CD14-positive monocyte (primary cell): ENCODE measurements around the gene CHPF. TPM values are rescaled to one million over a fixed set of nuclear protein-coding genes. Genes with fewer than 3 reads are reported as not detected.

Source experiments
- DNase-seq, 3 donors: peaks; one replicate each; pipeline ENCODE4 v3.0.0-alpha.2; 2011 to 2022
- H2AFZ ChIP-seq: 2 replicates; pipeline ENCODE4 v1.6.0; 2012; ENCODE audit warnings: mild to moderate bottlenecking, low read depth, low read length, inconsistent platforms; ENCODE audit not compliant: insufficient read depth, poor library complexity, severe bottlenecking
- H3K27ac ChIP-seq, 2 donors: 1 replicate in 1 of 2; 2 replicates in 1 of 2; pipeline ENCODE4 v1.5.1; 2012 to 2013; ENCODE audit warnings: low read length in 2 of 2, control low read depth in 1 of 2, inconsistent platforms in 1 of 2, low read depth in 1 of 2, mild to moderate bottlenecking in 1 of 2
- H3K27me3 ChIP-seq, 2 donors: one replicate each; pipeline versions ENCODE4 v1.6.0 to v1.6.1; 2011 to 2013; ENCODE audit warnings: low read length in 2 of 2; ENCODE audit not compliant: control insufficient read depth in 2 of 2, insufficient read depth in 2 of 2
- H3K36me3 ChIP-seq, 2 donors: replicated peaks in 1 of 2; 1 replicate in 1 of 2; 2 replicates in 1 of 2; pipeline versions ENCODE4 v1.5.1 to v1.6.1; 2012 to 2013; ENCODE audit warnings: low read length in 2 of 2, control low read depth in 1 of 2, inconsistent platforms in 1 of 2, mild to moderate bottlenecking in 1 of 2; ENCODE audit not compliant: insufficient read depth in 2 of 2, control insufficient read depth in 1 of 2
- H3K4me1 ChIP-seq, 2 donors: 1 replicate in 1 of 2; 2 replicates in 1 of 2; pipeline versions ENCODE4 v1.5.1 to v1.6.1; 2012 to 2013; ENCODE audit warnings: low read length in 2 of 2, control low read depth in 1 of 2, inconsistent platforms in 1 of 2, mild to moderate bottlenecking in 1 of 2, moderate library complexity in 1 of 2; ENCODE audit not compliant: insufficient read depth in 2 of 2, control insufficient read depth in 1 of 2
- H3K4me2 ChIP-seq: replicated peaks from 2 replicates; pipeline ENCODE3; 2012; ENCODE audit warnings: low read length, moderate library complexity, mild to moderate bottlenecking; ENCODE audit not compliant: poor library complexity, severe bottlenecking; ENCODE audit errors: extremely low read depth
- H3K4me3 ChIP-seq, 3 experiments: fragments of 200-600 bp in 1 of 3; sonication (generic) in 1 of 3; replicated peaks in 1 of 3; 1 replicate in 2 of 3; 2 replicates in 1 of 3; pipeline ENCODE4 v1.5.1; 2011 to 2013; ENCODE audit warnings: low read length in 3 of 3, mild to moderate bottlenecking in 3 of 3, control low read depth in 2 of 3, low read depth in 2 of 3, inconsistent platforms in 1 of 3, moderate library complexity in 1 of 3
- H3K79me2 ChIP-seq: 2 replicates; pipeline ENCODE4 v1.6.0; 2012; ENCODE audit warnings: mild to moderate bottlenecking, control low read depth, inconsistent platforms, low read length, moderate library complexity; ENCODE audit not compliant: insufficient read depth
- H3K9ac ChIP-seq: 2 replicates; pipeline ENCODE4 v1.6.0; 2017; ENCODE audit warnings: low read length, mild to moderate bottlenecking; ENCODE audit not compliant: insufficient read depth, poor library complexity, severe bottlenecking
- H3K9me3 ChIP-seq, 2 donors: replicated peaks in 1 of 2; 1 replicate in 1 of 2; 2 replicates in 1 of 2; pipeline versions ENCODE4 v1.5.1 to v1.6.1; 2012 to 2013; ENCODE audit warnings: low read length in 2 of 2, control low read depth in 1 of 2; ENCODE audit not compliant: control insufficient read depth in 1 of 2, insufficient read depth in 1 of 2
- H4K20me1 ChIP-seq: 2 replicates; pipeline ENCODE4 v1.6.0; 2012; ENCODE audit warnings: mild to moderate bottlenecking, low read length, control low read depth, moderate library complexity; ENCODE audit not compliant: insufficient read depth
- H3K27ac Mint-ChIP-seq, 7 donors: one replicate each; pipeline ENCODE4 v1.8.0; 2020; ENCODE audit warnings: mild to moderate bottlenecking in 7 of 7, mixed read lengths in 7 of 7, moderate library complexity in 6 of 7, inconsistent platforms in 2 of 7
- H3K27me3 Mint-ChIP-seq, 3 donors: one replicate each; pipeline ENCODE4 v1.8.0; 2021 to 2022; ENCODE audit warnings: low read depth in 3 of 3, mild to moderate bottlenecking in 3 of 3, mixed read lengths in 3 of 3, moderate library complexity in 3 of 3, inconsistent platforms in 1 of 3
- H3K36me3 Mint-ChIP-seq, 2 donors: one replicate each; pipeline ENCODE4 v1.8.0; 2020; ENCODE audit warnings: mixed read lengths in 2 of 2, inconsistent platforms in 1 of 2, mild to moderate bottlenecking in 1 of 2
- H3K4me1 Mint-ChIP-seq: one replicate; pipeline ENCODE4 v1.8.0; 2020; ENCODE audit warnings: mild to moderate bottlenecking, mixed read lengths
- H3K4me3 Mint-ChIP-seq, 2 donors: one replicate each; pipeline ENCODE4 v1.8.0; 2020; ENCODE audit warnings: mild to moderate bottlenecking in 2 of 2, mixed read lengths in 2 of 2, moderate library complexity in 1 of 2
- H3K9me3 Mint-ChIP-seq, 7 donors: one replicate each; pipeline ENCODE4 v1.8.0; 2020 to 2022; ENCODE audit warnings: mixed read lengths in 7 of 7, mild to moderate bottlenecking in 6 of 7, moderate library complexity in 6 of 7, inconsistent platforms in 2 of 7
- CTCF ChIP-seq: fragments of 200-600 bp; IDR thresholded peaks from one replicate; pipeline ENCODE4 v1.8.0; 2022; ENCODE audit warnings: antibody characterized with exemption, mild to moderate bottlenecking
- WGBS: methylation state at CpG from one replicate; pipeline ENCODE4 v1.1.5; 2013; ENCODE audit warnings: missing lambda C conversion rate; ENCODE audit not compliant: insufficient coverage; 5-methylcytosine and 5-hydroxymethylcytosine counted together
- intact Hi-C, 2 donors: fragments of 100-400 bp; cut with micrococcal nuclease; formaldehyde crosslinking; loops; one replicate each; pipeline versions ENCODE4 v1.15.0 to v1.15.1; 2023
- polyA plus RNA-seq, 3 donors: library from polyadenylated mRNA; depleted of rRNA in 1 of 3; unstranded in 2 of 3; stranded (reverse) in 1 of 3; fragments of 300-500 nt in 2 of 3; fragments of >200 nt in 1 of 3; fragmentation: Illumina TruSeq in 2 of 3; gene quantifications; 1 replicate in 2 of 3; 2 replicates in 1 of 3; pipeline ENCODE4 v1.2.3, GENCODE V29; 2012 to 2021

The CHPF gene
- polyA plus RNA-seq, 3 donors, result 0.09 to 0.32 (median 0.09) TPM

- H3K79me2 ChIP-seq, result no peaks in the 10 kb centered on the region
- Mint-ChIP-seq H3K36me3 (peaks cover 29 to 30% of the 10 kb centered on the region in 2 donors), H3K4me1 (peaks cover 18% of the 10 kb centered on the region), H3K4me3 (peak overlapping the region; percentile 61 to 83), H3K27me3 (peaks cover 54 to 70% (median 63%) of the 10 kb centered on the region in 3 donors), H3K9me3 (peaks cover 2 to 23% (median 14%) of the 10 kb centered on the region in 7 donors), H3K27ac (peak overlapping the region in 2 of 7 donors; percentile 25 to 62)
- H4K20me1 ChIP-seq, result peaks cover 6% of the 10 kb centered on the region
- H2AFZ ChIP-seq, result no peak overlapping the region
- peaks cover 22 to 27% of the 10 kb centered on the region in 2 donors for H3K36me3 ChIP-seq
- intact Hi-C loops, result no loop called here
- peaks cover 33 to 64% of the 10 kb centered on the region in 2 donors for H3K27me3 ChIP-seq
- DNase-seq, result peak; percentile 15 to 36 (median 30)
- H3K4me3 ChIP-seq, result peak overlapping the region in 1 of 3 experiments; percentile 28
- H3K27ac ChIP-seq, result no peak overlapping the region
- H3K4me2 ChIP-seq, result peak overlapping the region; percentile 41
- H3K4me1 ChIP-seq, result no peaks in the 10 kb centered on the region
- TF ChIP-seq CTCF, result peak; percentile 71
- peaks cover 6 to 26% of the 10 kb centered on the region in 2 donors for H3K9me3 ChIP-seq
- 1% methylated on average over 18 of the region's 26 CpGs for WGBS
- H3K9ac ChIP-seq, result no peak overlapping the region
Measured at GRCh38 chr2:219509780-219510511, 33.7 kb downstream of the CHPF start.

DNA sequence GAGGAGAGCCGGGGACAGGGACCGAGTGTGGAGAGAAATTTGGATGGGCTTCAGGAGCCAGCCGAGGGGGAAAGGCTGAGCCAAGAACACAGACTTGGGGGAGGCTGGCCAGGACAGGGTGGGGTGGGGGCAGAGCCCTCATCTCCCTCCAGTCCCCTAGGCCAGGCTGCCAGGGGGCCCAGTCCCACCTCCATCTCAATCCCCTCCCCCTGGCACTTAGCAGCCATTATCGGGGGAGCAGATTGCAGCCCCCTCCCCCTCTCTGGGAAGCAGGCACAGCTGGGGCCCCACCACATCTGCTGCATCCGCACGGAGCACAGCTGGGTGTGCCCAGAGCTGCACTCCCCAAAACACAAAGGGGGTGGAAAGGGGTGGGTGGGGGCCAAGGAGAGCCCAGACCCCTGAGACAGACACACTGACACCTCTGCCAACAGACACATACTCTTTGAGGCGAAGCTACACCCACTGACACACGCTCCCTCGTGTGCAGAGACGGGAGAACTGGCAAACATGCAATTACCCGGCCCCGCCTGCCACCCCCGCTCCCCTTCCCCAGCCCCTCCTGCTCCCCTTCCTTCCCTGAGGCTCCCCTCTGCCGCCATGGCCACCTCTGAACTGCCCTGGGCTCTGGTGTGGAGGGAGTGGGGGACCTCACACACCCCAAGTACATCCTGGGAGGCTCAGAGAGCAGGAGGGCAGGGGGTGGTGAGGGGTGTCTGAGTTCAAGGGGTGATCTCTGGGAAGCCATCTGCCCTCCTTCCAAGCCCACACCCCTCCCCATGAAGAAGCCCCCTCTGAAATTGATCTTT is 34.4 kb downstream of the CHPF start:
- no peak for TF ChIP-seq CTCF
- peaks cover 33 to 56% of the 10 kb centered on the region in 2 donors for H3K27me3 ChIP-seq
- peaks cover 2 to 23% (median 14%) of the 10 kb centered on the region in 7 donors for H3K9me3 Mint-ChIP-seq
- intact Hi-C loops, result no loop called here
- H3K9ac ChIP-seq, result no peak overlapping the region
- peak overlapping the region; percentile 41 for H3K4me2 ChIP-seq
- H3K36me3 ChIP-seq, result peaks cover 29 to 35% of the 10 kb centered on the region in 2 donors
- peaks cover 37 to 38% of the 10 kb centered on the region in 2 donors for H3K36me3 Mint-ChIP-seq
- no peak overlapping the region for H3K27ac ChIP-seq
- H3K4me3 ChIP-seq, result no peak overlapping the region
- H3K79me2 ChIP-seq, result no peaks in the 10 kb centered on the region
- H3K4me1 Mint-ChIP-seq, result peaks cover 18% of the 10 kb centered on the region
- peaks cover 6 to 26% of the 10 kb centered on the region in 2 donors for H3K9me3 ChIP-seq
- no peak overlapping the region for H2AFZ ChIP-seq
- 49% methylated on average over 2 of the region's 14 CpGs for WGBS
- no peak for DNase-seq
- H3K27me3 Mint-ChIP-seq, result peaks cover 48 to 62% (median 58%) of the 10 kb centered on the region in 3 donors
- peak overlapping the region in 1 of 2 donors; percentile 83 for H3K4me3 Mint-ChIP-seq
- H3K4me1 ChIP-seq, result no peaks in the 10 kb centered on the region
- no peak overlapping the region for H3K27ac Mint-ChIP-seq
- H4K20me1 ChIP-seq, result peaks cover 6% of the 10 kb centered on the region
